Epithelial cell of esophagus (primary cell): ENCODE data around the gene KLHL36.

Experiments
- DNase-seq: peaks from one replicate; pipeline ENCODE4 v3.0.0; 2010; ENCODE audit warnings: low read depth
- H3K4me3 ChIP-seq: 2 replicates; pipeline ENCODE4 v1.5.1; 2011; ENCODE audit warnings: mild to moderate bottlenecking, low read length, control low read depth
- TF ChIP-seq, protein P1 (sequence below): IDR thresholded peaks from 2 replicates; pipeline ENCODE4 v1.5.1; 2011; ENCODE audit warnings: low read depth, mild to moderate bottlenecking, low read length, control low read depth, inconsistent platforms; ENCODE audit not compliant: insufficient read depth; ENCODE audit errors: missing control alignments

The KLHL36 gene

DNA sequence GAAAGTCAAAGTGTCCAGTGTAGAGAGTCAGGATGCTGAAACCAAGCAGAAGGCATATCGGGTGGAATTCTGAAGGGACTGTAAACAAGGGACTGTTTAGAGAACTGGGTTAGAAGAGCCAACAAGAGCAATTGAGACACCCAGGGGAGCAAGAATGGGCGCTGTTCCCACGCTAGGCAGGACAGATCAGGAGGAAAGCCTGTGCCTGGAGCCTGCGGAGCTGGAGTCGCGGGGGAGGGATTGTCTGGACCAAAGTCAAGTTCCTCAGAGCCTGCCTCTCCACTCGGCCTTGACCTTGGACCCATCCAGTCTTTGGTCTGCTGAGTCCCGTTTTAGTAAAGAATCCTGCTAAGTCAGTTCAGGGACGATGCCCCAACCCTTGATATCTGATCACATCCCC is 14.7 kb upstream of the KLHL36 start:
- H3K4me3 ChIP-seq: no peak overlapping the region
- no peak for DNase-seq
- TF ChIP-seq, protein P1, sequence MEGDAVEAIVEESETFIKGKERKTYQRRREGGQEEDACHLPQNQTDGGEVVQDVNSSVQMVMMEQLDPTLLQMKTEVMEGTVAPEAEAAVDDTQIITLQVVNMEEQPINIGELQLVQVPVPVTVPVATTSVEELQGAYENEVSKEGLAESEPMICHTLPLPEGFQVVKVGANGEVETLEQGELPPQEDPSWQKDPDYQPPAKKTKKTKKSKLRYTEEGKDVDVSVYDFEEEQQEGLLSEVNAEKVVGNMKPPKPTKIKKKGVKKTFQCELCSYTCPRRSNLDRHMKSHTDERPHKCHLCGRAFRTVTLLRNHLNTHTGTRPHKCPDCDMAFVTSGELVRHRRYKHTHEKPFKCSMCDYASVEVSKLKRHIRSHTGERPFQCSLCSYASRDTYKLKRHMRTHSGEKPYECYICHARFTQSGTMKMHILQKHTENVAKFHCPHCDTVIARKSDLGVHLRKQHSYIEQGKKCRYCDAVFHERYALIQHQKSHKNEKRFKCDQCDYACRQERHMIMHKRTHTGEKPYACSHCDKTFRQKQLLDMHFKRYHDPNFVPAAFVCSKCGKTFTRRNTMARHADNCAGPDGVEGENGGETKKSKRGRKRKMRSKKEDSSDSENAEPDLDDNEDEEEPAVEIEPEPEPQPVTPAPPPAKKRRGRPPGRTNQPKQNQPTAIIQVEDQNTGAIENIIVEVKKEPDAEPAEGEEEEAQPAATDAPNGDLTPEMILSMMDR: no peak

DNA sequence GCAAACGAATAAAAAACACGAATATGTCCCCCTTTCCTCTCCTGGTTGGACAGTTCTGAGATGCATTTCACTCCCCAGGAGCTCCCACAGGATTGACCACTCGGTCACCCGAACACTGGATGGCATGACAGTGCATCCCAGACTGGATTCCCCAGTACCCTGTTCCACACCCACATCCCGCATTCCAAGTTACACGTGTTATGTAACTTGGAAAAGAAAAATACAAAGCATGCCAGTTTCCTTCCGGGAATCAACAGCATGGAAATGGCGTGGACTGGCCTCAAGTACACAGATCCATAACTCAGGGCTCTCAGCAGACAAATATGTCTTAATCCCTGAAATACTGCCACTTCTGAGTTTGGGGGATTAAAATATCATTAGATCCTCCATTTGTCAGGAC is 12.6 kb upstream of the KLHL36 start:
- TF ChIP-seq, protein P1: no peak
- H3K4me3 ChIP-seq: no peak overlapping the region
- no peak for DNase-seq

DNA sequence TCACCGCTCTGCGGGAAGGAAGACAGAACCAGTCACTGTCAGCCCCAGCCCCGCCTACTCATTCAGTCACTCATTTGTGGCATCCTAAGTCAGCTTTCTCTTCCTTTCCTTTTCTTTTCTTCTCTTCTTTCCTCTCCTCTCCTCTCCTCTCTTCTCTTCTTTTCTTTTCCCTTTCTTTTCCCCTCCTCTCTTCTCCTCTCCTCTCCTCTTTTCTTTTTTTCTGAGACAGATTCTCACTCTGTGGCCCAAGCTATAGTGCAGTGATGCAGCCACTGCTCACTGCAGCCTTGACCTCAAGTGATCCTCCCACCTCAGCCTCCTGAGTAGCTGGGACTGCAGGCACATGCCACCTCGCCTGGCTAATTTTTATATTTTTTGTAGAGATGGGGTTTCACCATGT is 10.6 kb upstream of the KLHL36 start:
- no peak overlapping the region for H3K4me3 ChIP-seq
- DNase-seq: no peak
- TF ChIP-seq, protein P1: no peak

DNA sequence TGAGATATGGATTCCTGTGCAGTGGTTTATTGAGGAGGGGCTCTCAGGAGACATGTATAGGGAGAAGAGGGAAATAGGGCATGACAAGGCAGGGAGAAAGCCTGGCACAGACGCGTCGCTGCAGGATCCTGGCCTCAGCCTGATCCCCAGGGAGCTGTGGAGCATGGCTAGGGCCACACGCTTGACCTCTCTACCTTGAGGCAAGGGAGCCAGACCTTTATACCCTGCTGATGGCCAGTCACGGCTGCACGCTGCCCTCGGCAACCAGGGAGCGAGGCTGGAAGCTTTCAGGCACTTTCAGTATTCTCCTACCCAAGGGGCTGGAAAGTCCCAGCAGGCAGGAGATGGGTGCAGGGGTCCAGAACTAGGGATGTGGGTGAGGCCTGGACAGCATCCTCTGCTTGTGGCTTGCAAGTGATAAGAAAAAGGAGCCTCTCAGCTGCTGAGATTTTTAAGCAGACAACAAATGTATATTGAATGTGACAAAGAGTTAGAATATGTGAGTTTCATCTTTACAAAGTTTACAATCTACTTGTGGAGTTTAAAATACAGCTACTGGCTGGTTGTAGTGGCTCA is 10.0 kb upstream of the KLHL36 start:
- H3K4me3 ChIP-seq: no peak overlapping the region
- no peak for DNase-seq
- TF ChIP-seq, protein P1: no peak

GRCh38 chr16:84640145-84640544 is 8.2 kb upstream of the KLHL36 start:
- H3K4me3 ChIP-seq: no peak overlapping the region
- no peak for DNase-seq
- TF ChIP-seq, protein P1: no peak

- no peak for DNase-seq
- H3K4me3 ChIP-seq: no peak overlapping the region
Measured at GRCh38 chr16:84641643-84642358, 6.5 kb upstream of the KLHL36 start.

More at GRCh38 chr16:84641643-84642358, 6.5 kb upstream of the KLHL36 start:
- TF ChIP-seq, protein P1: no peak
